KOPT-K1 (cell line): ENCODE measurements around the gene TSN.
"Not testable (repeated sequence)": the region's sequence is repeated elsewhere in the genome, so short reads cannot be mapped to it uniquely, and the experiment has no call there.

ENCODE experiments used
- H3K27ac ChIP-seq: fragments of 200-600 bp; sonication (generic); 2 replicates; pipeline ENCODE4 v1.5.1; 2016; ENCODE audit warnings: antibody characterized with exemption, mild to moderate bottlenecking, low read depth, low read length; ENCODE audit not compliant: poor library complexity, severe bottlenecking
- H3K36me3 ChIP-seq: fragments of 200-600 bp; sonication (generic); 2 replicates; pipeline ENCODE4 v1.5.1; 2017; ENCODE audit warnings: antibody characterized with exemption, mild to moderate bottlenecking, low read length, moderate library complexity; ENCODE audit not compliant: insufficient read depth
- H3K9me3 ChIP-seq: fragments of 200-600 bp; sonication (generic); 2 replicates; pipeline ENCODE4 v1.5.1; 2017; ENCODE audit warnings: antibody characterized with exemption, low read length, mild to moderate bottlenecking; ENCODE audit not compliant: insufficient read depth, poor library complexity, severe bottlenecking

TSN gene

GRCh38 chr2:121804997-121805765 is 49.7 kb downstream of the TSN start:
- no peaks in the 10 kb centered on the region for H3K36me3 ChIP-seq
- H3K27ac ChIP-seq, result no peak overlapping the region
- H3K9me3 ChIP-seq, result peaks cover 13% of the 10 kb centered on the region

GRCh38 chr2:121805766-121806143 is 50.3 kb downstream of the TSN start:
- no peaks in the 10 kb centered on the region for H3K36me3 ChIP-seq
- peaks cover 13% of the 10 kb centered on the region for H3K9me3 ChIP-seq
- H3K27ac ChIP-seq, result no peak overlapping the region

DNA sequence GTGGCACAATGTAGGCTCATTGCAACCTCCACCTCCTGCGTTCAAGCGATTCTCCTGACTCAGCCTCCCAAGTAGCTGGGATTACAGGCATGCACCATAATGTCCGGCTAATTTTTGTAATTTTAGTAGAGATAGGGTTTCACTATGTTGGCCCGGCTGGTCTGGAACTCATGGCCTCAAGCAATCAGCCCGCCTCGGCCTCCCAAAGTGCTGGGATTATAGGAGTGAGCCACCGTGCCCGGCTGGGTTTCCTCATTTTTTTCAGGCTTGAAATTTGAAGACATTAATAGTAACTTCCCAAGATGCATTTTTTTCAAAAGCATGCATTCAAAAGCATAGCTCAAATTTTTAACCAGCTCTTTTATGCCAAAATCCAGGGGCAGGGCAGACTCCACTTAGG is 52.3 kb downstream of the TSN start:
- not testable (repeated sequence) for H3K27ac ChIP-seq, H3K9me3 ChIP-seq, H3K36me3 ChIP-seq

- H3K36me3 ChIP-seq, result no peaks in the 10 kb centered on the region
- no peak overlapping the region for H3K27ac ChIP-seq
- no peaks in the 10 kb centered on the region for H3K9me3 ChIP-seq
Observed at GRCh38 chr2:121809607-121810006, 54.2 kb downstream of the TSN start.

GRCh38 chr2:121810959-121811853 is 55.8 kb downstream of the TSN start:
- no peaks in the 10 kb centered on the region for H3K9me3 ChIP-seq
- H3K27ac ChIP-seq, result no peak overlapping the region

DNA sequence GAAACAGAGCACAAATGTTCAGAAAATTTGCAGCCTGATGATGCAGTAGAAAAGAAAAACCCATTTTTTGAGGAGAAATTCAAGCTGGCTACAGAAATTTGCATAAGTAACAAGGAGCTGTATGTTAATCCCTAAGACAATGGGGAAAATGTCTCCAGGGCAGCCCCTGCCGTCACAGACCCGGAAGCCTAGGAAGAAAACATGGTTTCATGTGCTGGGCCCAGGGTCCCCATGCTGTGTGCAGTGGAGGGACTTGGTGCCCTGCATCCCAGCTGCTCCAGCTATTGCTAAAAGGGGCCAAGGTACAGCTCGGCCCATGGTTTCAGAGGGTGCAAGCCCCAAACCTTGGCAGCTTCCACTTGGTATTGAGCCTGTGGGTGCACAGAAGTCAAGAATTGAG is 57.6 kb downstream of the TSN start:
- not testable (repeated sequence) for H3K36me3 ChIP-seq, H3K27ac ChIP-seq
- H3K9me3 ChIP-seq, result peaks cover 11% of the 10 kb centered on the region

More at GRCh38 chr2:121810959-121811853, 55.8 kb downstream of the TSN start:
- no peaks in the 10 kb centered on the region for H3K36me3 ChIP-seq

GRCh38 chr2:121815216-121815615 is 59.8 kb downstream of the TSN start:
- H3K27ac ChIP-seq, result no peak overlapping the region
- peaks cover 11% of the 10 kb centered on the region for H3K9me3 ChIP-seq
- no peaks in the 10 kb centered on the region for H3K36me3 ChIP-seq

- Histone ChIP-seq H3K36me3 (no peaks in the 10 kb centered on the region), H3K27ac (no peak overlapping the region), H3K9me3 (peaks cover 11% of the 10 kb centered on the region)
Observed at GRCh38 chr2:121816797-121817196, 61.3 kb downstream of the TSN start.

DNA sequence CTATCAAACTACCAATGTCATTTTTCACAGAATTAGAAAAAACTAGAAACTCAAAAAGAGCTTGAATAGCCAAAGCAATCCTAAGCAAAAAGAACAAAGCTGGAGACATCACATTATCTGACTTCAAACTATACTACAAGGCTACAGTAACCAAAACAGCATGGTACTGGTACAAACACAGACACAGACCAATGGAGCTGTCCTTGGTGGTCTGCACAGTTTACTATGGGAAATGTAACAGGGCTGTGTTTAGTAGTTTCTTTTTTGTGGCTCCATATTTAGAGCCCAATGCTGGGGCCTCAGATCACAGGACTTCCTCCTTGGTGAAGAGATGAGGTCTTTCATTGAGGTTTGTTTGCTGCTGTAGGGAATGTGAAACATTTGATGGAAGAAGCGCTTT is 61.9 kb downstream of the TSN start:
- not testable (repeated sequence) for H3K36me3 ChIP-seq, H3K27ac ChIP-seq
- peaks cover 11% of the 10 kb centered on the region for H3K9me3 ChIP-seq
